Fibroblast of villous mesenchyme (primary cell): ENCODE data around the gene TSPAN3. TPM values are rescaled to one million over a fixed set of nuclear protein-coding genes. Genes with fewer than 3 reads are reported as not detected.

Source experiments
- DNase-seq: peaks from one replicate; pipeline ENCODE4 v3.0.0-alpha.2; 2010; ENCODE audit warnings: low read depth
- H3K4me3 ChIP-seq: 2 replicates; pipeline ENCODE4 v1.5.1; 2011; ENCODE audit warnings: low read depth, mild to moderate bottlenecking, low read length
- CTCF ChIP-seq: IDR thresholded peaks from 2 replicates; pipeline ENCODE4 v1.5.1; 2012; ENCODE audit warnings: low read depth, mild to moderate bottlenecking, low read length; ENCODE audit not compliant: insufficient read depth
- total RNA-seq: library from RNA; depleted of rRNA; stranded (reverse); fragments of >200 nt; gene quantifications from 2 replicates; pipeline ENCODE4 v1.2.3, GENCODE V29; 2012

The TSPAN3 gene
- total RNA-seq, 1 donor: 203 TPM

GRCh38 chr15:77019521-77020331 is 51.2 kb downstream of the TSPAN3 start:
- H3K4me3 ChIP-seq: no peak overlapping the region
- DNase-seq: no peak
- no peak for TF ChIP-seq CTCF

GRCh38 chr15:77018796-77019505 is 52.0 kb downstream of the TSPAN3 start:
- H3K4me3 ChIP-seq: no peak overlapping the region
- no peak for DNase-seq
- no peak for TF ChIP-seq CTCF

- DNase-seq: no peak
- H3K4me3 ChIP-seq: no peak overlapping the region
- TF ChIP-seq CTCF: no peak
These were observed 52.9 kb downstream of the TSPAN3 start for GRCh38 chr15:77017761-77018720.

- H3K4me3 ChIP-seq: no peak overlapping the region
- no peak for TF ChIP-seq CTCF
- no peak for DNase-seq
These were observed 53.7 kb downstream of the TSPAN3 start for GRCh38 chr15:77017091-77017660.

GRCh38 chr15:77016321-77016695 is 54.6 kb downstream of the TSPAN3 start:
- no peak overlapping the region for H3K4me3 ChIP-seq
- TF ChIP-seq CTCF: no peak
- DNase-seq: no peak

- H3K4me3 ChIP-seq: no peak overlapping the region
- no peak for TF ChIP-seq CTCF
- DNase-seq: no peak
These were observed 55.1 kb downstream of the TSPAN3 start for GRCh38 chr15:77015646-77016320.
